Neural cell (in vitro differentiated cells): ENCODE data around the gene BRSK2. TPM values are rescaled to one million over a fixed set of nuclear protein-coding genes. Genes with fewer than 3 reads are reported as not detected.

Experiments
- H2AFZ ChIP-seq: fragments of 200-600, 300-800 bp; sonication (generic), shearing (Covaris generic); 2 replicates; pipeline ENCODE4 v1.6.0; 2014; ENCODE audit warnings: low read depth, mild to moderate bottlenecking, antibody characterized with exemption, low read length, moderate library complexity
- H3F3A ChIP-seq: fragments of 200-600 bp; shearing (Covaris generic); 2 replicates; pipeline ENCODE4 v1.6.1; 2016; ENCODE audit warnings: mild to moderate bottlenecking, moderate library complexity, mixed read lengths, antibody characterized with exemption, low read length; ENCODE audit not compliant: insufficient read depth, poor library complexity, severe bottlenecking
- H3K27ac ChIP-seq: fragments of 200-600, 300-800 bp; sonication (generic), shearing (Covaris generic); 2 replicates; pipeline ENCODE4 v1.5.1; 2014; ENCODE audit warnings: mild to moderate bottlenecking, low read length, moderate library complexity
- H3K27me3 ChIP-seq: fragments of 300-800, 200-600 bp; sonication (generic), shearing (Covaris generic); 2 replicates; pipeline ENCODE4 v1.6.0; 2014; ENCODE audit warnings: mild to moderate bottlenecking, low read depth, low read length, moderate library complexity; ENCODE audit not compliant: insufficient read depth
- H3K36me3 ChIP-seq: fragments of 300-800, 200-600 bp; sonication (generic), shearing (Covaris generic); 2 replicates; pipeline ENCODE4 v1.5.1; 2014; ENCODE audit warnings: mild to moderate bottlenecking, antibody characterized with exemption, low read length, moderate library complexity; ENCODE audit not compliant: insufficient read depth
- H3K4me2 ChIP-seq: fragments of 300-800, 200-600 bp; sonication (generic), shearing (Covaris generic); 2 replicates; pipeline ENCODE4 v1.6.0; 2014; ENCODE audit warnings: mild to moderate bottlenecking, low read length
- H3K4me3 ChIP-seq: fragments of 300-800, 200-600 bp; sonication (generic), shearing (Covaris generic); 2 replicates; pipeline ENCODE4 v1.5.1; 2014; ENCODE audit warnings: mild to moderate bottlenecking, low read length, moderate library complexity
- H3K79me2 ChIP-seq: fragments of 200-600 bp; shearing (Covaris generic); replicated peaks from 2 replicates; pipeline ENCODE4 v1.6.0; 2014; ENCODE audit warnings: mild to moderate bottlenecking, low read length, moderate library complexity; ENCODE audit not compliant: insufficient read depth
- H3K9ac ChIP-seq: fragments of 300-800, 200-600 bp; sonication (generic), shearing (Covaris generic); 2 replicates; pipeline ENCODE4 v1.6.1; 2016; ENCODE audit warnings: mild to moderate bottlenecking, low read length, mixed read lengths
- H3K9me2 ChIP-seq: fragments of 200-600 bp; shearing (Covaris generic); 2 replicates; pipeline ENCODE4 v1.6.1; 2016; ENCODE audit warnings: mild to moderate bottlenecking, low read length, mixed read lengths; ENCODE audit not compliant: insufficient read depth
- H3K9me3 ChIP-seq: fragments of 200-600, 300-800 bp; sonication (generic), shearing (Covaris generic); 2 replicates; pipeline ENCODE4 v1.6.1; 2016; ENCODE audit warnings: mild to moderate bottlenecking, mixed run types, low read length, moderate library complexity, mixed read lengths
- H4K20me1 ChIP-seq: fragments of 200-600 bp; shearing (Covaris generic); 2 replicates; pipeline ENCODE4 v1.6.1; 2016; ENCODE audit warnings: mild to moderate bottlenecking, mixed run types; ENCODE audit not compliant: insufficient read depth
- EP300 ChIP-seq: fragments of 450-650 bp; conservative IDR thresholded peaks from 2 replicates; pipeline ENCODE4 v1.6.1; 2014; ENCODE audit warnings: antibody characterized with exemption, mild to moderate bottlenecking, moderate library complexity; ENCODE audit not compliant: poor library complexity, severe bottlenecking
- EZH2 ChIP-seq: fragments of 200-600, 300-800 bp; shearing (Covaris generic), sonication (generic); IDR thresholded peaks from 2 replicates; pipeline ENCODE4 v1.6.1; 2014; ENCODE audit warnings: antibody characterized with exemption, low read length, borderline replicate concordance, mild to moderate bottlenecking; ENCODE audit not compliant: insufficient read depth, poor library complexity, severe bottlenecking
- MXI1 ChIP-seq: fragments of 450-650 bp; conservative IDR thresholded peaks from 2 replicates; pipeline ENCODE4 v1.6.1; 2014; ENCODE audit warnings: antibody characterized with exemption, mild to moderate bottlenecking; ENCODE audit not compliant: poor library complexity, severe bottlenecking
- POLR2AphosphoS5 ChIP-seq: IDR thresholded peaks from 2 replicates; pipeline ENCODE4 v1.6.1; 2012
- RAD21 ChIP-seq: fragments of 450-650 bp; conservative IDR thresholded peaks from 2 replicates; pipeline ENCODE4 v1.6.1; 2014; ENCODE audit warnings: antibody characterized with exemption, mild to moderate bottlenecking, moderate library complexity
- SMC3 ChIP-seq: fragments of 450-650 bp; conservative IDR thresholded peaks from 2 replicates; pipeline ENCODE4 v1.6.1; 2014; ENCODE audit warnings: antibody characterized with exemption, mild to moderate bottlenecking, moderate library complexity; ENCODE audit not compliant: poor library complexity
- TAF1 ChIP-seq: IDR thresholded peaks from 2 replicates; pipeline ENCODE4 v1.6.1; 2012; ENCODE audit warnings: low read depth
- polyA plus RNA-seq: library from polyadenylated mRNA; depleted of rRNA; stranded (reverse); fragments of >200 nt; gene quantifications from 2 replicates; pipeline ENCODE4 v1.2.3, GENCODE V29; 2014
- TF ChIP-seq, protein P1 (sequence below): IDR thresholded peaks from 2 replicates; pipeline ENCODE4 v1.6.1; 2012; ENCODE audit warnings: borderline replicate concordance
- TF ChIP-seq, protein P2 (sequence below): fragments of 450-650 bp; IDR thresholded peaks from 2 replicates; pipeline ENCODE4 v1.5.1; 2014; ENCODE audit warnings: antibody characterized with exemption, mild to moderate bottlenecking, moderate library complexity; ENCODE audit not compliant: poor library complexity, severe bottlenecking

Gene BRSK2
- polyA plus RNA-seq, 1 donor from 2014 or later = 47.5 TPM

DNA sequence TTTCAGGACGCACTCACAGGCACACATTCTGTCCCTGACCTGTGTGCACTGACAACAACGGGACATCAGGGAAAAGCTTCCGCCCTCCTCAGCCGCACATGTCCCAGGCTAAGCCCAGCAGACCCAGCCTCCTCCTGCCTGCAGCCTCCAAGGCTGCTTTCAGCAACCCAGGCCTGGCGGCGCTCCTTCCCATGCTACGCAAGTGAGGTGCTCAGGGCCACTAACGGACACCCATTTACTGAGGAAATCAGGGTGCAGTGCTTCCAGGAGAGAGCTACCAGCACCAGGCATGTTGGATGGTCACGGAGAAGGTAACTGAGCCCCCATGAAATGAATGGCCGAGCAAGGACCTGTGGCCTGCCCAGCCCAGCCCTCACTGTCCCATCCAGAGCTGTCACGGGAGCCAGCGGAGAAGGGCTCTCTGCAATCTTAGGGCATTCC is 90.0 kb downstream of the BRSK2 start:
- no peaks in the 10 kb centered on the region for H3F3A ChIP-seq
- H3K27me3 ChIP-seq = no peaks in the 10 kb centered on the region
- H3K4me2 ChIP-seq = no peak overlapping the region
- H3K9me3 ChIP-seq = no peaks in the 10 kb centered on the region
- H3K79me2 ChIP-seq = no peaks in the 10 kb centered on the region
- no peak overlapping the region for H2AFZ ChIP-seq
- H3K4me3 ChIP-seq = no peak overlapping the region
- TF ChIP-seq, protein P1, sequence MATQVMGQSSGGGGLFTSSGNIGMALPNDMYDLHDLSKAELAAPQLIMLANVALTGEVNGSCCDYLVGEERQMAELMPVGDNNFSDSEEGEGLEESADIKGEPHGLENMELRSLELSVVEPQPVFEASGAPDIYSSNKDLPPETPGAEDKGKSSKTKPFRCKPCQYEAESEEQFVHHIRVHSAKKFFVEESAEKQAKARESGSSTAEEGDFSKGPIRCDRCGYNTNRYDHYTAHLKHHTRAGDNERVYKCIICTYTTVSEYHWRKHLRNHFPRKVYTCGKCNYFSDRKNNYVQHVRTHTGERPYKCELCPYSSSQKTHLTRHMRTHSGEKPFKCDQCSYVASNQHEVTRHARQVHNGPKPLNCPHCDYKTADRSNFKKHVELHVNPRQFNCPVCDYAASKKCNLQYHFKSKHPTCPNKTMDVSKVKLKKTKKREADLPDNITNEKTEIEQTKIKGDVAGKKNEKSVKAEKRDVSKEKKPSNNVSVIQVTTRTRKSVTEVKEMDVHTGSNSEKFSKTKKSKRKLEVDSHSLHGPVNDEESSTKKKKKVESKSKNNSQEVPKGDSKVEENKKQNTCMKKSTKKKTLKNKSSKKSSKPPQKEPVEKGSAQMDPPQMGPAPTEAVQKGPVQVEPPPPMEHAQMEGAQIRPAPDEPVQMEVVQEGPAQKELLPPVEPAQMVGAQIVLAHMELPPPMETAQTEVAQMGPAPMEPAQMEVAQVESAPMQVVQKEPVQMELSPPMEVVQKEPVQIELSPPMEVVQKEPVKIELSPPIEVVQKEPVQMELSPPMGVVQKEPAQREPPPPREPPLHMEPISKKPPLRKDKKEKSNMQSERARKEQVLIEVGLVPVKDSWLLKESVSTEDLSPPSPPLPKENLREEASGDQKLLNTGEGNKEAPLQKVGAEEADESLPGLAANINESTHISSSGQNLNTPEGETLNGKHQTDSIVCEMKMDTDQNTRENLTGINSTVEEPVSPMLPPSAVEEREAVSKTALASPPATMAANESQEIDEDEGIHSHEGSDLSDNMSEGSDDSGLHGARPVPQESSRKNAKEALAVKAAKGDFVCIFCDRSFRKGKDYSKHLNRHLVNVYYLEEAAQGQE = no peak
- no peak for TF ChIP-seq SMC3
- no peak for TF ChIP-seq POLR2AphosphoS5
- no peak for TF ChIP-seq EP300
- TF ChIP-seq, protein P2, sequence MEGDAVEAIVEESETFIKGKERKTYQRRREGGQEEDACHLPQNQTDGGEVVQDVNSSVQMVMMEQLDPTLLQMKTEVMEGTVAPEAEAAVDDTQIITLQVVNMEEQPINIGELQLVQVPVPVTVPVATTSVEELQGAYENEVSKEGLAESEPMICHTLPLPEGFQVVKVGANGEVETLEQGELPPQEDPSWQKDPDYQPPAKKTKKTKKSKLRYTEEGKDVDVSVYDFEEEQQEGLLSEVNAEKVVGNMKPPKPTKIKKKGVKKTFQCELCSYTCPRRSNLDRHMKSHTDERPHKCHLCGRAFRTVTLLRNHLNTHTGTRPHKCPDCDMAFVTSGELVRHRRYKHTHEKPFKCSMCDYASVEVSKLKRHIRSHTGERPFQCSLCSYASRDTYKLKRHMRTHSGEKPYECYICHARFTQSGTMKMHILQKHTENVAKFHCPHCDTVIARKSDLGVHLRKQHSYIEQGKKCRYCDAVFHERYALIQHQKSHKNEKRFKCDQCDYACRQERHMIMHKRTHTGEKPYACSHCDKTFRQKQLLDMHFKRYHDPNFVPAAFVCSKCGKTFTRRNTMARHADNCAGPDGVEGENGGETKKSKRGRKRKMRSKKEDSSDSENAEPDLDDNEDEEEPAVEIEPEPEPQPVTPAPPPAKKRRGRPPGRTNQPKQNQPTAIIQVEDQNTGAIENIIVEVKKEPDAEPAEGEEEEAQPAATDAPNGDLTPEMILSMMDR = no peak
- no peak for TF ChIP-seq TAF1
- no peak for TF ChIP-seq MXI1
- no peak for TF ChIP-seq RAD21
- no peak for TF ChIP-seq EZH2
- H3K36me3 ChIP-seq = peaks cover 4% of the 10 kb centered on the region
- H3K27ac ChIP-seq = no peak overlapping the region
- H4K20me1 ChIP-seq = no peaks in the 10 kb centered on the region
- H3K9me2 ChIP-seq = no peaks in the 10 kb centered on the region
- H3K9ac ChIP-seq = no peak overlapping the region

DNA sequence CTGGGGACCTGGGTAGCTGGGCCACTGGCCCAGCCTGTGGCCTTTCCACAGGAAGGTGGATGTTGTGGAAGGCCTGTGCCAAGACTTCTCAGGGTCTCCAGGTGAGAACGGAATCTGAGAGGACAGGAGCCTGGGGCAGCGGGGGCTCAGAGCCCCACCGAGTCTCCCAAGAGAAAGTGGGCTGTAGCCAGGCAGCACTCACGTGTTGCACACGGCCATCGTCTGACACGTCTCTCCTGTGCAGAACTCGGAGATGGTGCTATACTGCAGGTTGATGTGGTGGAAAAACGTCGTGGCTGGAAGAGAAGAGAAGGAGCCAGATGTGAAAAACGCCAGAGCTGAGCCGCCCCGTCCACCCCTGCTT is 90.4 kb downstream of the BRSK2 start:
- Histone ChIP-seq H3K4me2 (no peak overlapping the region), H3F3A (no peaks in the 10 kb centered on the region), H3K4me3 (no peak overlapping the region), H2AFZ (no peak overlapping the region), H3K36me3 (peaks cover 4% of the 10 kb centered on the region), H3K79me2 (no peaks in the 10 kb centered on the region), H3K9me3 (no peaks in the 10 kb centered on the region), H3K9me2 (no peaks in the 10 kb centered on the region), H3K27me3 (no peaks in the 10 kb centered on the region), H4K20me1 (no peaks in the 10 kb centered on the region), H3K27ac (no peak overlapping the region), H3K9ac (no peak overlapping the region)
- TF ChIP-seq MXI1 (no peak), SMC3 (no peak)
- TF ChIP-seq, protein P1 = no peak
